Measurements from ENCODE around the gene ECSIT.

Gene ECSIT

GRCh38 chr19:11495885-11496284, 33.0 kb downstream of the ECSIT start:
- TF ChIP-seq GATA2 (IDR thresholded peaks at IDR 0.05; ENCODE audit: low read depth, low read length) (no peak), GATA3 (IDR thresholded peaks at IDR 0.05; ENCODE audit: low read depth, low read length) (no peak)

- TF ChIP-seq GATA3 (IDR thresholded peaks at IDR 0.05; ENCODE audit: low read depth, low read length) (no peak), GATA2 (IDR thresholded peaks at IDR 0.05; ENCODE audit: low read depth, low read length) (no peak)
Measured at GRCh38 chr19:11495481-11495880, 33.5 kb downstream of the ECSIT start.

- no peak for TF ChIP-seq GATA3 (IDR thresholded peaks at IDR 0.05; ENCODE audit: low read depth, low read length)
- TF ChIP-seq GATA2 (IDR thresholded peaks at IDR 0.05; ENCODE audit: low read depth, low read length): no peak
Measured at GRCh38 chr19:11494634-11495285, 34.2 kb downstream of the ECSIT start.

GRCh38 chr19:11489378-11489777, 39.6 kb downstream of the ECSIT start:
- TF ChIP-seq GATA2 (IDR thresholded peaks at IDR 0.05; ENCODE audit: low read depth, low read length): no peak
- no peak for TF ChIP-seq GATA3 (IDR thresholded peaks at IDR 0.05; ENCODE audit: low read depth, low read length)

- no peak for TF ChIP-seq GATA2 (IDR thresholded peaks at IDR 0.05; ENCODE audit: low read depth, low read length)
Measured at GRCh38 chr19:11486661-11487503, 42.1 kb downstream of the ECSIT start.

GRCh38 chr19:11485245-11485837, 43.6 kb downstream of the ECSIT start:
- TF ChIP-seq GATA2 (IDR thresholded peaks at IDR 0.05; ENCODE audit: low read depth, low read length) (no peak), GATA3 (IDR thresholded peaks at IDR 0.05; ENCODE audit: low read depth, low read length) (no peak)

GRCh38 chr19:11483366-11484111, 45.4 kb downstream of the ECSIT start:
- no peak for TF ChIP-seq GATA2 (IDR thresholded peaks at IDR 0.05; ENCODE audit: low read depth, low read length)
- no peak for TF ChIP-seq GATA3 (IDR thresholded peaks at IDR 0.05; ENCODE audit: low read depth, low read length)

GRCh38 chr19:11482384-11483050, 46.4 kb downstream of the ECSIT start:
- no peak for TF ChIP-seq GATA2 (IDR thresholded peaks at IDR 0.05; ENCODE audit: low read depth, low read length)
- no peak for TF ChIP-seq GATA3 (IDR thresholded peaks at IDR 0.05; ENCODE audit: low read depth, low read length)

- no peak for TF ChIP-seq GATA3 (IDR thresholded peaks at IDR 0.05; ENCODE audit: low read depth, low read length)
- TF ChIP-seq GATA2 (IDR thresholded peaks at IDR 0.05; ENCODE audit: low read depth, low read length): no peak
Measured at GRCh38 chr19:11481534-11482383, 47.2 kb downstream of the ECSIT start.

GRCh38 chr19:11480715-11481533, 48.0 kb downstream of the ECSIT start, which contains the start of gene ELAVL3:
TSS of gene ELAVL3 (minus strand) at chr19:11481046. CDS start at chr19:11480608, 438 bp downstream.
- TF ChIP-seq GATA3 (IDR thresholded peaks at IDR 0.05; ENCODE audit: low read depth, low read length): no peak
- TF ChIP-seq GATA2 (IDR thresholded peaks at IDR 0.05; ENCODE audit: low read depth, low read length): no peak

- no peak for TF ChIP-seq GATA3 (IDR thresholded peaks at IDR 0.05; ENCODE audit: low read depth, low read length)
- TF ChIP-seq GATA2 (IDR thresholded peaks at IDR 0.05; ENCODE audit: low read depth, low read length): no peak
Measured at GRCh38 chr19:11479898-11480714, 48.8 kb downstream of the ECSIT start.
